Prostate gland (tissue), 2 donors: ENCODE measurements around the gene QSOX1.

Experiments used
- CTCF ChIP-seq, 4 experiments: fragments of 200-600 bp in 2 of 4; fragments of 450-650 bp in 2 of 4; sonication (generic) in 2 of 4; IDR thresholded peaks; 1 replicate in 3 of 4; 2 replicates in 1 of 4; pipeline ENCODE4 v1.5.1; 2016 to 2019; ENCODE audit warnings: antibody characterized with exemption in 4 of 4, mild to moderate bottlenecking in 2 of 4, moderate library complexity in 2 of 4
- POLR2A ChIP-seq: fragments of 450-650 bp; IDR thresholded peaks from one replicate; pipeline ENCODE4 v1.6.1; 2016; ENCODE audit warnings: antibody characterized with exemption, mild to moderate bottlenecking
- POLR2AphosphoS5 ChIP-seq: sonication (generic); formaldehyde crosslinking; IDR thresholded peaks from one replicate; pipeline ENCODE4 v1.6.1; 2017; ENCODE audit warnings: antibody characterized with exemption

GRCh38 chr1:180130651-180131050 lies 24.0 kb upstream of the QSOX1 start:
- TF ChIP-seq CTCF (IDR thresholded peaks at IDR 0.05) (no peak), POLR2A (no peak), POLR2AphosphoS5 (no peak)
